Kidney (tissue), 14 donors: ENCODE measurements around the gene HHLA2. TPM values are rescaled to one million over a fixed set of nuclear protein-coding genes. Genes with fewer than 3 reads are reported as not detected.

Experiments used
- DNase-seq, 5 donors: peaks; one replicate each; pipeline ENCODE4 v3.0.0-alpha.2; 2013 to 2020
- FAIRE-seq: peaks from 2 replicates; lab custom pipeline; 2012; peaks lifted over from hg19 to GRCh38; lab: Jason Lieb, UNC
- H3K27ac ChIP-seq, 2 donors: one replicate each; pipeline ENCODE4 v1.7.0; 2013; ENCODE audit warnings: low read depth in 2 of 2, low read length in 2 of 2, inconsistent platforms in 1 of 2
- H3K27me3 ChIP-seq: one replicate; pipeline ENCODE4 v1.7.1; 2013; ENCODE audit warnings: low read length, inconsistent platforms; ENCODE audit not compliant: control insufficient read depth, insufficient read depth
- H3K36me3 ChIP-seq, 3 donors: one replicate each; pipeline versions ENCODE4 v1.7.0 to v1.7.1; 2013; ENCODE audit warnings: low read length in 3 of 3, control low read depth in 1 of 3, inconsistent platforms in 1 of 3; ENCODE audit not compliant: insufficient read depth in 3 of 3, control insufficient read depth in 2 of 3
- H3K4me1 ChIP-seq, 3 donors: one replicate each; pipeline versions ENCODE4 v1.7.0 to v1.7.1; 2013; ENCODE audit warnings: low read length in 3 of 3, inconsistent platforms in 1 of 3, low read depth in 1 of 3; ENCODE audit not compliant: control insufficient read depth in 2 of 3, insufficient read depth in 2 of 3
- H3K4me3 ChIP-seq, 3 donors: one replicate each; pipeline versions ENCODE4 v1.7.0 to v1.8.1; 2013; ENCODE audit warnings: low read length in 3 of 3, control low read depth in 1 of 3, inconsistent platforms in 1 of 3
- H3K9ac ChIP-seq, 3 donors: one replicate each; pipeline versions ENCODE4 v1.7.0 to v1.7.1; 2013; ENCODE audit warnings: low read length in 3 of 3, control low read depth in 1 of 3, inconsistent platforms in 1 of 3
- H3K9me3 ChIP-seq, 3 donors: one replicate each; pipeline versions ENCODE4 v1.7.0 to v1.7.1; 2013; ENCODE audit warnings: low read length in 3 of 3, control low read depth in 1 of 3, inconsistent platforms in 1 of 3; ENCODE audit not compliant: control insufficient read depth in 2 of 3, insufficient read depth in 1 of 3
- intact Hi-C: fragments of 100-400 bp; cut with DNase I; formaldehyde crosslinking; loops from one replicate; pipeline ENCODE4 v1.11.1; 2022
- polyA plus RNA-seq: library from polyadenylated mRNA; stranded (reverse); fragments of 350-450 nt; fragmentation: Illumina TruSeq; extraction: RNeasy Lipid Tissue Mini Kit (QIAGEN cat#74804); gene quantifications from one replicate; pipeline ENCODE4 v1.2.3, GENCODE V29; 2014; ENCODE audit warnings: low read depth, low replicate concordance; ENCODE audit not compliant: insufficient read depth
- total RNA-seq: library from RNA; stranded (reverse); fragmentation: NEBNext Ultra II Directional; extraction: Animal tissue kit (Norgen Biotek cat#: 25700); gene quantifications from one replicate; pipeline ENCODE4 v1.2.1, GENCODE V29; 2021
- TF ChIP-seq, protein P1 (sequence below): IDR thresholded peaks from 3 replicates; pipeline ENCODE4 v1.5.1; 2012; ENCODE audit warnings: mild to moderate bottlenecking, moderate library complexity, borderline replicate concordance; ENCODE audit not compliant: insufficient read depth; ENCODE audit errors: extremely low read depth
- donor health status: control.
- donor health status: control.
- donor health status: control.
- donor health status: control.
- donor health status: control.
- donor health status: DM: yes; HTN: yes; CAD: no.
- donor health status: Normal renal cell carcinoma (clear cell type).

The HHLA2 gene
- total and polyA plus RNA-seq, 2 donors from 2014 or later, result 5.1 to 18.8 TPM

DNA sequence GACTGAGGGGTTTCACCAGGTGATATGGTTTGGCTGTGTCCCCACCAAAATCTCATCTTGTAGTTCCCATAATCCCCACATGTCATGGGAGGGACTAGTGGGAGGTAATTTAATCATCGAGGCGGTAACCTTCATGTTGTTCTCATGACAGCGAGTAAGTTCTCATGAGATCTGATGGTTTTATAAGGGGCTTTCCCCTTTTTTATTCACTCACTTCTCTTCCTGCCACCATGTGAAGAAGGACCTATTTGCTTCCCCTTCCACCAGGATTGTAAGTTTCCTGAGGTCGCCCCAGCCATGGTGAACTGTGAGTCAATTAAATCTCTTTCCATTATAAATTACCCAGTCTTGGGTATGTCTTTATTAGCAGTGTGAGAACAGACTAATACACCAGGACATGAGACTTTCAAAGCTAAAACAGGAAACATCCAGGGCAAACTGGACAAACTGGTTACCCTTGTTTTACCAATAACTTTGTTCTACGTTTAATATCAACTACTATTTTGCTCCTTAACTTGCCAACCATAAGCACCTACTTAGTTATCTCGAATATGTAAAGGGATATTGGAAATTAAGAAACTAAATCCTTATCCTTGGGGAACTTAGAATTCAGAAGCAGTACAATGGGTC is 115.9 kb downstream of the HHLA2 start:
- no peaks in the 10 kb centered on the region for H3K9me3 ChIP-seq
- intact Hi-C loops, result no loop called here
- no peaks in the 10 kb centered on the region for H3K27me3 ChIP-seq
- DNase-seq (no peak), FAIRE-seq (no peak)
- no peak overlapping the region for H3K9ac ChIP-seq
- no peak overlapping the region for H3K27ac ChIP-seq
- no peaks in the 10 kb centered on the region for H3K4me1 ChIP-seq
- TF ChIP-seq, protein P1, sequence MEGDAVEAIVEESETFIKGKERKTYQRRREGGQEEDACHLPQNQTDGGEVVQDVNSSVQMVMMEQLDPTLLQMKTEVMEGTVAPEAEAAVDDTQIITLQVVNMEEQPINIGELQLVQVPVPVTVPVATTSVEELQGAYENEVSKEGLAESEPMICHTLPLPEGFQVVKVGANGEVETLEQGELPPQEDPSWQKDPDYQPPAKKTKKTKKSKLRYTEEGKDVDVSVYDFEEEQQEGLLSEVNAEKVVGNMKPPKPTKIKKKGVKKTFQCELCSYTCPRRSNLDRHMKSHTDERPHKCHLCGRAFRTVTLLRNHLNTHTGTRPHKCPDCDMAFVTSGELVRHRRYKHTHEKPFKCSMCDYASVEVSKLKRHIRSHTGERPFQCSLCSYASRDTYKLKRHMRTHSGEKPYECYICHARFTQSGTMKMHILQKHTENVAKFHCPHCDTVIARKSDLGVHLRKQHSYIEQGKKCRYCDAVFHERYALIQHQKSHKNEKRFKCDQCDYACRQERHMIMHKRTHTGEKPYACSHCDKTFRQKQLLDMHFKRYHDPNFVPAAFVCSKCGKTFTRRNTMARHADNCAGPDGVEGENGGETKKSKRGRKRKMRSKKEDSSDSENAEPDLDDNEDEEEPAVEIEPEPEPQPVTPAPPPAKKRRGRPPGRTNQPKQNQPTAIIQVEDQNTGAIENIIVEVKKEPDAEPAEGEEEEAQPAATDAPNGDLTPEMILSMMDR, result no peak
- no peak overlapping the region for H3K4me3 ChIP-seq
- no peaks in the 10 kb centered on the region for H3K36me3 ChIP-seq

DNA sequence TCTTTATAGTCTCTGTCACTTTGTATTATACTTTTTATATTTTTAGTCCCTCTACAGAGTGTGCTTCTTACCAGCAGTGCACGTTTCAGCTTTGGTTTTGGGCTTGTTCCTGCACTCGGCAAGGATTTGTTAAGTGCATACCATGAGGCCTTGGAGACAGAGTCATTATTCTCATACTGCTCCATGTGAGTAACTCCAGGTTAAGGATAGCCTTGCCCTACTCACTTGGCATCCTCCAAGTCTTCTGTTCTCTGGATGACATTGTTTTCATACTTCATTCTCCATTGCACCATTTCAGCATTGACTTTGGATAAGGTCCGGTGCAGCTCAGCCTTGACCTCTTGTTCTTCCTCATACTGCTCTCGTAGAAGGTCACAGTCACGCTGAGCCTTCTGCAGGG is 117.7 kb downstream of the HHLA2 start:
- no peaks in the 10 kb centered on the region for H3K27me3 ChIP-seq
- H3K27ac ChIP-seq, result no peak overlapping the region
- H3K9ac ChIP-seq, result no peak overlapping the region
- intact Hi-C loops, result no loop called here
- no peak overlapping the region for H3K4me3 ChIP-seq
- TF ChIP-seq, protein P1, result no peak
- no peak for FAIRE-seq
- no peaks in the 10 kb centered on the region for H3K9me3 ChIP-seq
- H3K4me1 ChIP-seq, result no peaks in the 10 kb centered on the region
- DNase-seq, result no peak
- no peaks in the 10 kb centered on the region for H3K36me3 ChIP-seq

DNA sequence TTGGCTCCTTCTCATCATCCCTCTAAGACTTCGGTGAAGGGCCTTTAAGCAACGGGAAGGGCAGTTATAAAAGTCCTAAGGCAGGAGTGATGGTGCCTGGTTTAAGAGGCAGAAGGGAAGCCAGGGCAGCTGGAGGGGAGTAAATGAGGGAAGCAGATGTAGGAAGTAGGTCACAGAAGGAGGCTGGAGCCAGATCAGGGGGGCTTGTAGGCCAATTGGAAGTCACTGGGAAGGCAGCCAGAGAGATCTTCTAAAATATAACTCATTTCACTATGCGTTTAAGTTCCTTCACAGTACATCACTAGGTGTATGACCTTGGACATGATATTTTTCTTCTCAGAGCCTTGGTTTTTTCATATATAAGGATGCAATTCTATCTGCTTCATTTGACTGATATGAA is 119.3 kb downstream of the HHLA2 start:
- no peak overlapping the region for H3K27ac ChIP-seq
- no peak overlapping the region for H3K4me3 ChIP-seq
- intact Hi-C loops, result no loop called here
- DNase-seq (no peak), FAIRE-seq (no peak)
- H3K9me3 ChIP-seq, result no peaks in the 10 kb centered on the region
- TF ChIP-seq, protein P1, result no peak
- H3K4me1 ChIP-seq, result no peaks in the 10 kb centered on the region
- H3K9ac ChIP-seq, result no peak overlapping the region
- H3K36me3 ChIP-seq, result no peaks in the 10 kb centered on the region
- no peaks in the 10 kb centered on the region for H3K27me3 ChIP-seq
